ENCODE data around the gene BRMS1L. TPM values are rescaled to one million over a fixed set of nuclear protein-coding genes. Genes with fewer than 3 reads are reported as not detected.
A peak's percentile ranks its signal among the peaks of the same experiment; 100 is the strongest.

BRMS1L gene
- total RNA-seq, 4 donors from 2014 or later: 1.00 to 4.6 (median 3.7) TPM

DNA sequence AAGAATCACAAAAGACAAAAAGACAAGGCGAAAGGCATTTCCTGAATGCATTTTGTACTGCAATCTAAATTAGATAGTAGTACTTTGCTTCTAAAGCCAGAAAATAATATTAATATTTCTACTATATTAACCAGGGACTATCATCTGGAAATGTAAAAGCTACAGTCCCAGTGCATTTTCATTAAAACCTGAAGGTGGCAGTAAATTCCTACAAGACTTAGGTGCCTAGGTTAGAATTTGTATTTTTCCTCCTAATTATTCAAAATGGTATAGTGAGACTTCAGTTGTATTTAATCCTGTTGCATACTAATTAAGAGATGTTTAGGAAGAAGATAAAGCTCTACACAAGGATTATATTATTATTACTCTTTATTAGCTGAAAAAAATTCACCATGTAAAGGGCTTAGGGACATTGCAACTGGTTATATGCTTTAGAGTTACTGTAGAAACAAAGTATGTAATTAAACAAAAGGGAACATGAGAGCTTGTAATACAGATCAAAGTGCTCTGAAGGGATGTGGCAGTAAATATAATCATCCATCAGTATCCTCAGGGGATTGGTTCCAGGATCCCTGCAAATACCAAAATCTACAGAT, 53.6 kb downstream of the BRMS1L start:
- WGBS, 2 donors (ENCODE audit: low coverage in 1 of 2): 75 to 87% methylated on average over 1 of the region's 1 CpG
- Histone ChIP-seq H3K27ac (peak overlapping the region in 1 of 4 donors; percentile 51), H3K9me3 (no peaks in the 10 kb centered on the region), H3K36me3 (no peaks in the 10 kb centered on the region), H3K4me1 (peaks cover 0 to 24% (median 11%) of the 10 kb centered on the region in 4 donors), H3K4me3 (no peak overlapping the region), H3K27me3 (no peaks in the 10 kb centered on the region)
- in situ Hi-C loops (cut with MboI; ENCODE audit: low pct_ligation_motif_present in 1 of 4, low pct_unique_long_range_greater_than_20kb in 1 of 4, low sequenced_read_pairs in 3 of 4): loop anchor here in 2 of 4 donors (25.0 kb wide), 2 partner anchors 183 to 483 kb away; no protein-coding TSS in a partner anchor
- intact Hi-C loops (cut with DNase I; ENCODE audit: low total_unique reads): no loop called here
- no peak for DNase-seq
- TF ChIP-seq POLR2A (IDR thresholded peaks at IDR 0.05) (no peak), EP300 (IDR thresholded peaks at IDR 0.05; ENCODE audit: low read depth) (no peak)
- TF ChIP-seq, protein P1, sequence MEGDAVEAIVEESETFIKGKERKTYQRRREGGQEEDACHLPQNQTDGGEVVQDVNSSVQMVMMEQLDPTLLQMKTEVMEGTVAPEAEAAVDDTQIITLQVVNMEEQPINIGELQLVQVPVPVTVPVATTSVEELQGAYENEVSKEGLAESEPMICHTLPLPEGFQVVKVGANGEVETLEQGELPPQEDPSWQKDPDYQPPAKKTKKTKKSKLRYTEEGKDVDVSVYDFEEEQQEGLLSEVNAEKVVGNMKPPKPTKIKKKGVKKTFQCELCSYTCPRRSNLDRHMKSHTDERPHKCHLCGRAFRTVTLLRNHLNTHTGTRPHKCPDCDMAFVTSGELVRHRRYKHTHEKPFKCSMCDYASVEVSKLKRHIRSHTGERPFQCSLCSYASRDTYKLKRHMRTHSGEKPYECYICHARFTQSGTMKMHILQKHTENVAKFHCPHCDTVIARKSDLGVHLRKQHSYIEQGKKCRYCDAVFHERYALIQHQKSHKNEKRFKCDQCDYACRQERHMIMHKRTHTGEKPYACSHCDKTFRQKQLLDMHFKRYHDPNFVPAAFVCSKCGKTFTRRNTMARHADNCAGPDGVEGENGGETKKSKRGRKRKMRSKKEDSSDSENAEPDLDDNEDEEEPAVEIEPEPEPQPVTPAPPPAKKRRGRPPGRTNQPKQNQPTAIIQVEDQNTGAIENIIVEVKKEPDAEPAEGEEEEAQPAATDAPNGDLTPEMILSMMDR (IDR thresholded peaks at IDR 0.05): peak in 4 of 5 experiments; percentile 13 to 43 (median 22)

DNA sequence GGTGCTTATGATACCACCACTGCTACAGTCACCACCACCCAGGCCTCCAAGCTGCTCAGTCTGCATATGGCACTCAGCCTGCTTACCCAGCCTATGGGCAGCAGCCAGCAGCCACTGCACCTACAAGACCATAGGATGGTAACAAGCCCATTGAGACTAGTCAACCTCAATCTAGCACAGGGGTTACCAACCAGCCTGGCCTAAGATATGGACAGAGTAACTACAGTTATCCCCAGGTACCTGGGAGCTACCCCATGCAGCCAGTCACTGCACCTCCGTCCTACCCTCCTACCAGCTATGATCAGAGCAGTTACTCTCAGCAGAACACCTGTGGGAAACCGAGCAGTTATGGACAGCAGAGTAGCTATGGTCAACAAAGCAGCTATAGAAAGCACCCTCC, 55.1 kb downstream of the BRMS1L start:
- H3K27ac ChIP-seq: no peak overlapping the region
- in situ Hi-C loops (cut with MboI; ENCODE audit: low pct_ligation_motif_present in 1 of 4, low pct_unique_long_range_greater_than_20kb in 1 of 4, low sequenced_read_pairs in 3 of 4): loop anchor here in 2 of 4 donors (25.0 kb wide), 2 partner anchors 181 to 481 kb away; no protein-coding TSS in a partner anchor
- no peaks in the 10 kb centered on the region for H3K36me3 ChIP-seq
- H3K27me3 ChIP-seq: no peaks in the 10 kb centered on the region
- intact Hi-C loops (cut with DNase I; ENCODE audit: low total_unique reads): no loop called here
- H3K4me3 ChIP-seq: no peak overlapping the region
- H3K9me3 ChIP-seq: no peaks in the 10 kb centered on the region
- peaks cover 0 to 24% (median 11%) of the 10 kb centered on the region in 4 donors for H3K4me1 ChIP-seq
- TF ChIP-seq, protein P1 (IDR thresholded peaks at IDR 0.05): no peak
- TF ChIP-seq EP300 (IDR thresholded peaks at IDR 0.05; ENCODE audit: low read depth) (no peak), POLR2A (IDR thresholded peaks at IDR 0.05) (no peak), POLR2AphosphoS5 (IDR thresholded peaks at IDR 0.05) (no peak)
- no peak for DNase-seq
- WGBS, 2 donors (ENCODE audit: low coverage in 1 of 2): 95% methylated on average over 2 of the region's 2 CpGs; no CpG with 5 or more reads in 1 of the 2 donors

DNA sequence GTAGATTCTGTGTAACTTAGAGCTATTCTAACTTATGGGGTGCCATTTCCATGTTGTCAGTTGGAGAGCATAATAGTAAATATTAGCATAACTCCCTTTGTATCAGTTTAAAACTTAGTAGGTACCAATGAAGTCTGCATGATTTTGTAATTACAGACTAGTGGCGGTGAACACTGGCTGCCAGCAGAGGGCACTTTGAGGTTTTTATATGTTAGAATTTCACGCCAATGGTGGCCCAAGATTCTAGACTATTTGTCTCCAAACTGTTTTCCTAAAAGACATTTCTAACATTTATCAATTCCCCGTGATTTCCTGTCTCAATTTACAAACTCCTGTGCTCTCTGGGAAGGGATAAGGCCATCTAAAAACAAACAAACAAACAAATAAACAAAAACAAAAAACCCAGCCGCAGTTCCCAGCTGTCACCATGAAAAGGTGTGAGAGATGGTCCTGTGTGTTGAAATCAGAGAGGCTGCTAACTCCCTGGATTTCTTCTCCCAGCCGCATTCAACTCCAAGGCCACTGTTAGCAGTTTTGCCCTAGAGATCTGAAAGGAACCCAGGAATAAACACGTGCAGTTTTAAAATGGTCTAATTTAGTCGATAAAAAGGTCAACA, 57.6 kb downstream of the BRMS1L start:
- DNase-seq: peak; percentile 29
- 47 to 52% methylated on average over 6 to 7 of the region's 7 CpGs for WGBS, 2 donors (ENCODE audit: low coverage in 1 of 2)
- intact Hi-C loops (cut with DNase I; ENCODE audit: low total_unique reads): no loop called here
- H3K9me3 ChIP-seq: no peaks in the 10 kb centered on the region
- H3K4me1 ChIP-seq: peaks cover 0 to 10% (median 2%) of the 10 kb centered on the region in 4 donors
- H3K4me3 ChIP-seq: no peak overlapping the region
- TF ChIP-seq POLR2A (IDR thresholded peaks at IDR 0.05): no peak
- TF ChIP-seq, protein P1 (IDR thresholded peaks at IDR 0.05): peak; percentile 51 to 57 (median 54)
- TF ChIP-seq EP300 (IDR thresholded peaks at IDR 0.05; ENCODE audit: low read depth): no peak
- H3K36me3 ChIP-seq: no peaks in the 10 kb centered on the region
- in situ Hi-C loops (cut with MboI; ENCODE audit: low pct_ligation_motif_present in 1 of 4, low pct_unique_long_range_greater_than_20kb in 1 of 4, low sequenced_read_pairs in 3 of 4): loop anchor here in 2 of 4 donors (25.0 kb wide), 2 partner anchors 179 to 479 kb away; no protein-coding TSS in a partner anchor
- H3K27me3 ChIP-seq: no peaks in the 10 kb centered on the region
- no peak overlapping the region for H3K27ac ChIP-seq

DNA sequence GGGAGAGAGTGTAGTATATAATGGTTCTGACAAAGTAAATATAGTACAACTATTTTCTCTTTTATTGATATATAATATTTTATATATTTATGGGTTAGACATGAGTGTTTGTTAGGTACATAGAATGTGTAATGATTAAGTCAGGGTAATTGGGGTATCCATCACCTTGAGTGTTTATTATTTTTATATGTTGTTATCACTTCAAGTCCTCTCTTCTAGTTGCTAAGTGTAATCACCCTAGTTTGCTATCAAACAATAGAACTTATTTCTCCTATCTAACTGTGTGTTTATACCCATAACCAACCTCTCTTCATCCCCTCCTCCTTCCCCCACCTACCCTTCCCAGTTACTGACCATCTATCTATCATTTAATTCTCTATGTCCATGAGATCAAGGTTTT, 64.2 kb downstream of the BRMS1L start:
- intact Hi-C loops (cut with DNase I; ENCODE audit: low total_unique reads) (no loop called here), in situ Hi-C loops (cut with MboI; ENCODE audit: low pct_ligation_motif_present in 1 of 4, low pct_unique_long_range_greater_than_20kb in 1 of 4, low sequenced_read_pairs in 3 of 4) (loop anchor here in 2 of 4 donors (25.0 kb wide), 2 partner anchors 172 to 472 kb away; no protein-coding TSS in a partner anchor)
- Histone ChIP-seq H3K9me3 (no peaks in the 10 kb centered on the region), H3K27ac (no peak overlapping the region), H3K27me3 (no peaks in the 10 kb centered on the region), H3K4me1 (no peaks in the 10 kb centered on the region), H3K4me3 (no peak overlapping the region), H3K36me3 (no peaks in the 10 kb centered on the region)
- no peak for DNase-seq
- no peak for TF ChIP-seq EP300 (IDR thresholded peaks at IDR 0.05; ENCODE audit: low read depth)
- TF ChIP-seq, protein P1 (IDR thresholded peaks at IDR 0.05): no peak
- TF ChIP-seq POLR2AphosphoS5 (IDR thresholded peaks at IDR 0.05): no peak
- no peak for TF ChIP-seq POLR2A (IDR thresholded peaks at IDR 0.05)

Measured in transverse colon (tissue), 4 donors.